SKM-1 (cell line): Measurements from ENCODE around the gene ROPN1L.
"Not testable (repeated sequence)": the region's sequence is repeated elsewhere in the genome, so short reads cannot be mapped to it uniquely, and the experiment has no call there.

ENCODE experiments used
- DNase-seq: peaks from one replicate; lab custom pipeline; 2025; ENCODE audit not compliant: unreplicated experiment; lab: John Stamatoyannopoulos, UW

Gene ROPN1L

DNA sequence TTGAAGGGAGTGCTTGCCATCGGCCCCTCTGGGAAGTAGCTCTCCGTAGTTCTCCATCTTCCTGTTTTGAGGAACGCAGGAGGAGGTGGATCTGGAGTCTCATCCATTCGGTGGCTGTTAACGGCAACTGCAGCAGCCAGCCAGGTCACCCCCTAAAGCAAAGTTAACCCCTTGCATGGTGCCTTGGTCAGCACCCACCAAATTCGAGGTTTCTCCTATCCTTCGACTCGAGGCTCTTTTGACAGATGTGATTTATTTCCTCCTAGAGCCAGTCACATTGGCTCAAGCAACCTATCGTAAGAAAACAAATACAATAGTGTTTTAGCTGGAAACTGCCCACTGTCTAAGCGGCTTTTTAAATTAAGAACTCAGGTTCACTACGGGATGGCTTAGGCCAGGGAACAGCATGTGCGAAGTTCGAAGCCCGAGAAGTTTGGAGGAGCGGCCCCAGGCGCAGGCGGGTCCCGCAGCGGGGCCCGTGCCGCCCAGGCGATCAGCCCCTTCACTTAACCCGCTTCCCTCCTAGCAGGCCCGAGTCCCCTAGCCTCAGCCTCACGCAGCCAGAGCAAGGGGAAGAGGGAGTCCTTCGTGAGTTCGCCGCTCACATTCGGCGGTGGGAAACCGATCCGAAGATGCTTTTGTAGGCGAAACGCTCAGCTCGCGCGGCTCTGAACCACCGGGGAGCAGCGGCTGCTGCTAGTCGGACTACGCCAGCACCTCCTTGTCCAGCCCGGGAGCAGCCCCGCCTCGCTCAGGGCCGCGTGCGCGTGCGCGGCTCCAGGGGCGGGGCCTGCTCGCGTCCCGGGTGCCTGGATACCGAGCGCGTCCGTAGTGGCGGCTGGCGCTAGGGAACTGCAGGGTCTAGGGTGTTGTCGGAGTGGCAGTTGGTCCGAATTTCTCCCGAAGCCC, at the start of gene ROPN1L:
TSS of gene ROPN1L (plus strand) at position 797 of the 909 bp plus-strand sequence. CDS start 289 bp downstream, outside the sequence.
- peak; percentile 82 for DNase-seq

- not testable (repeated sequence) for DNase-seq
These were observed 48.9 kb upstream of the ROPN1L start for GRCh38 chr5:10392567-10393328.

GRCh38 chr5:10393491-10393890, 48.2 kb upstream of the ROPN1L start:
- no peak for DNase-seq

- DNase-seq = no peak
These were observed 45.1 kb upstream of the ROPN1L start for GRCh38 chr5:10396552-10396951.

DNA sequence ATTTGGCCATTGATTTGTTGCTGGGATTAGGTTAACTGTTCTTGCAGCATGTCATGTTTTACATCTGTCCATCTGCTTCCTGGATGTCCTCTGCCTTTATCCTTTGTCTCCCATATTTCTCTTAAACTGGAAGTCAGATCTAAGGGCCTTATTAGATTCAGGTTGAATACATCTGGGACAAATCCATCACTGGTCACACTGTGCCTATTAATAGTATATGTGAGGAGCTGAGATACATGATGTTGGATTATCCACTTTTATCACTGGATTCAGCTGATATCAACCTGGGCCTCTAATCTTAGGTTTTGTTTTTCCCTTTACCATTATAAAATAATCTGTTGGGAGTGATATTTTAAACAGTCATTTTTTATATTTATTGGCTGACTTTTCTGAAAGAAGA, 41.8 kb upstream of the ROPN1L start:
- no peak for DNase-seq

- no peak for DNase-seq
These were observed 41.3 kb upstream of the ROPN1L start for GRCh38 chr5:10400411-10400810.

- no peak for DNase-seq
These were observed 40.8 kb upstream of the ROPN1L start for GRCh38 chr5:10400831-10401230.

GRCh38 chr5:10401498-10401897, 40.2 kb upstream of the ROPN1L start:
- DNase-seq = no peak

DNA sequence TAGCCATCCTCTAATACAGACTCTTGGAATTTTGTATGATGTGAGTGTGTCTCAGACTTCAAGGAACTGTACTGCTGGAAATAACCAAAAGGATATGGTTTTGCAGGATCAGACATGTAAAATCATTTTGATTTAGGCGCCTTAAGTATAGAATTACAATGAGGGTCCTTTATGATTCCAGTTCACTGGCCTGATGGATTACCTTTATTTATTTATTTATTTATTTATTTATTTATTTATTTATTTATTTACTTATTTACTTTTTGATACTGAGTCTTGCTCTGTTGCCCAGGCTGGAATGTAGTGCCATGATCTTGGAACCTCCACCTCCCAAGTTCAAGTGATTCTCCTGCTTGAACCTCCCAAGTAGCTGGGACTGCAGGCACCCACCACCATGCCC, 37.9 kb upstream of the ROPN1L start:
- no peak for DNase-seq

DNA sequence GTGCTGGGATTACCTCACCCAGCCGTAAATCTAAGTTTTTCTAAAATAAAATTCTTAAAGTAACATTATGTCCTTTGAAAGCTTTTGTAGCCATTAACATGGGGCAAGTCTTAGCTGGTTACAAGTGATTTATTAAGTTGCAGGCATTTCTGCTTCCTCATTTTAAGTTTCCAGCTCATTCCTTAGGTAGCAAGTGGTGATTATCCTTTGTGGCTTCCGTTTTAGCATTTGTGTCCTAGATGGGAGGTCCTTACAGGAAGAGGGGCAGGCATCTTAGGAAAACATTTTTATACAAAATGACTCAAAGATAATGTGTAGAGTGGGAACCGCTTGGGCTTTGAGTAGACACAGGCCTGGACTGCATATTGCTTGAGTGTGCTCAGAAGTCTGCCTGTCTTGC, 35.0 kb upstream of the ROPN1L start:
- DNase-seq = no peak

DNA sequence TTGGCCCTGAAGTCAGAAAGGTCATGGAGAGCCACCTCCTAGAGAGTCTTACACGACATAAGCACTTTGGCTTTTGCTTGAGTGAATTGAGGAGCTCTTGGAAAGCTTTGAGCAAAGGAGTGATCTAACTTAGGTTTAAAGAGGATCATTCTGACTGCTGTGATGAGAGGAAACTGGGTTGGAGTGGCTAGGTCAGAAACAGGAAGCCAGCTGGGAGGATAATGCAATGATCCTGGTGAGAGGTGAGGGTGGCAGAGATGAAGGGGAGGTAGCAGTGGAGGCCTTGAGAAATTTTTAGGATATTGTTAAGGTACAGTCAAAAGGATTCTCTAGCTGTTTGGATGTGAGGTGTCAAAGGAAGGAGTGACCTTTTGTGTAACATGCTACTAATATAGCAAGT, 32.2 kb upstream of the ROPN1L start:
- no peak for DNase-seq

DNA sequence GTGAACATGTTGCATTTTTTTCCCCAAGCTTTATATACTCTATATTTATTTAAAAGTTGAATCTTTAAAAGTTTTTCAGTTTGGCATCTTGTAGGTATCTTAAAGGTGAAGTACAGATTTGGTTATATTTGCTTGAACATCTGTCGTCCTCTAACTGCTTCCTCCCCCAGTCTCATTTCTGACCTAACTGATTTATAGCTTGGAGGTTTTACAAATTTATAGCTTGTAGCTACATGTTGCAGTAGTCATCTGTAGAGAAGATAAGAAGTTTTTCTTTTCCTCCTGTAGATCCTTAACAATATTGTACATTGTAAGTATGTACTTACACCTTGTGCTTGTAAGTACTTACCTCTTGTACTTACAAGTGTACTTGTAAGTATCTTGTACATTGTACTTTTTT, 31.0 kb upstream of the ROPN1L start:
- DNase-seq = no peak

DNA sequence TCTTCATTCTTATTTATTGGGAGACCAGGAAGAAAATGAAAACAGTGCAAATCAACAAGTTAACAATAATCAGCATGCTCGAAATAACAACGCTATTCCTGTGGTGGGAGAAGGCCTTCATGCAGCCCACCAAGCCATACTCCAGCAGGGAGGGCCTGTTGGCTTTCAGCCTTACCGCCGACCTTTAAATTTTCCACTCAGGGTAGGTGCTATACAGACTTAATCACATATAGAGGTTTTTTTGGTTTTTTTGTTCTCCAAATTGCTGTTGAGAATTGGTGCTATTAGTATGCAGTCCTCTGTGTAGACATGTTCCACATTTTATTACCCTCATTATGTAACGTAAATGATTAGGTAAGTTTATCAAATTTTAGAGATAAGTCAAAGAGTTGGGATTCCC, 30.3 kb upstream of the ROPN1L start:
- no peak for DNase-seq

DNA sequence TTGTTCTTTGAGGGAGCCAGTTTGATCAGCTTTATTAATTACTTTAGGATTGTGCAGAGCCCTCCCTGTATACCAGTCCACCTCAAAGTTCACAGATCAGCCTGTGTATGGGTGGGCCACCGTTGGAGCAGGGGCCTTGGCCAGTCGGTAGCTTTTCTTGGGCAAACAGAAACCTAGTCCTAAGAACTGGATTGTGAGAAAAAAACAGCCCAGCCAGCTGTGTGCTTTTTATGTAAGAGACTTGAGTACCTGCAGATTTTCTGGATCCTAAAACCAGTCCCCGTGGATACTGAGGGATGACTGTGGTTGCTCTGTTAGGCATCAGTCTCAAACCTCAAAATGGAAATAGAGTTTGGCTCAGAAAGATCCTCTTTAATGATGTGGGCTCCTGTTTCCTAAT, 24.8 kb upstream of the ROPN1L start:
- no peak for DNase-seq

- no peak for DNase-seq
These were observed 22.9 kb upstream of the ROPN1L start for GRCh38 chr5:10418654-10419345.

- no peak for DNase-seq
These were observed 21.2 kb upstream of the ROPN1L start for GRCh38 chr5:10420468-10420867.

DNA sequence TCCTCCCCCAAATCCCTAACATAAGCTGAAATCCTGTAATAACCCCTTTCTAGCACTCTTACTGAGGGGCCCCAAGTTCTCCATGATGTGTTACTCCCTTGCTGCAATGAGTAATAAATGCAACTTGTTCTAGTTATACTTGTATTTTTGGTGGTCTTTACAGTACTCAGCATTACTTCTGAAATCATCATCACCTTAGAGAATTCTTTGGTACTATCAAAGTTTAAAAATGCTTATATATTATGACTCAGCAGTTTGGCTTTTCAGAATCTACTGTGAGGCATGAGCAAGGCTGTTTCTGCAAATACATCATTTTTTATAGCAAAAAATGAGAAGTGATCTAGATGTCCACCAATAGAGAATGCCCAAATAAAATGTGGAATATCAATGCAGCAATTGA, 20.7 kb upstream of the ROPN1L start:
- DNase-seq = no peak

DNA sequence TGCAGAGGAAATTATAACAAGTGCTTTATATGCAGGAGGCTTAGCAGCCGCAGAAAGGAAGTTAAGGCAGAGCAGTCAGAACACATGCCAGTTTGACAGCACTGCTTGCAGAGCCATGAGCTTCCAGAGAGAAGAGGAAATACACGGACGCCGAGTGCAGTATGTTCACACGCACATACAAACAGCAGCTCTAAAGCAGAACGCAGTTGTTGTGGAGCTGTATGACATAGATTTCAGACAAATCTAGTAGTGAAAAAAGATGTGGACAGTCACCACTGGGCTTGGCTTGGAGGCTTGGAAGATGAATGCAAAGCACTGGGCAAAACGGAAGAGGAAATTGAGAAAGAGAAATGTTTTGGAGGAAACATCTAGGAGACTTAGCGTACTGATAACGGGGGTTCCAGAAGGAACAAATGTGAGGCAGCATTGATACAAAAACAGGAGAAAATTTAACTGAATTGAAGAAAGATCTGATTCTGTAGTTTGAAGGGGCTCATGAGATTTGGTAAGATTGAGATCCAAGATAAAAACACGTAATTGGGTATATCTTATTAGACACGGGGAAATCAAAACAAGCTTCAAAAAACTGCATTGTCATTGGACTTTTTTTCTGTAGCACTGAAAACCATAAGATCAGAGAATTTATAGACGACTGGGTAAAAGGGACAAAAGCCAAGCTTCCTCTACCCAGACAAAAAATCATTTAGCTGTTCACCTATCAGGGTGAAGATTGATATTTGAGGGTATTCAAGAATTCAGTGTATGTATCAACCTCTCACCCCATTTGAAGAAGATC, 19.6 kb upstream of the ROPN1L start:
- DNase-seq = peak; percentile 76

- peak; percentile 13 for DNase-seq
These were observed 18.7 kb upstream of the ROPN1L start for GRCh38 chr5:10423022-10423421.

- DNase-seq = no peak
These were observed 17.5 kb upstream of the ROPN1L start for GRCh38 chr5:10424124-10424731.
